Measurements from ENCODE around the gene RNFT2.
"Not testable (repeated sequence)": the region's sequence is repeated elsewhere in the genome, so short reads cannot be mapped to it uniquely, and the experiment has no call there.

The RNFT2 gene

GRCh38 chr12:116735084-116735483 lies 3.0 kb upstream of the RNFT2 start:
- Mint-ChIP-seq H3K4me1 (peaks cover 25% of the 10 kb centered on the region), H3K9me3 (no peaks in the 10 kb centered on the region), H3K4me3 (peak overlapping the region; percentile 76 to 99 (median 78)), H3K36me3 (ENCODE audit: low read depth) (peaks cover 21% of the 10 kb centered on the region), H3K27me3 (ENCODE audit: low read depth) (no peaks in the 10 kb centered on the region), H3K27ac (no peak overlapping the region)
- TF ChIP-seq CTCF (IDR thresholded peaks at IDR 0.05; ENCODE audit: unreplicated experiment in 3 of 3): no peak

GRCh38 chr12:116735951-116736599 lies 2.0 kb upstream of the RNFT2 start:
- no peaks in the 10 kb centered on the region for H3K27me3 Mint-ChIP-seq (ENCODE audit: low read depth)
- peak overlapping the region in 1 of 3 experiments; percentile 26 for H3K27ac Mint-ChIP-seq
- no peaks in the 10 kb centered on the region for H3K9me3 Mint-ChIP-seq
- peaks cover 25% of the 10 kb centered on the region for H3K4me1 Mint-ChIP-seq
- H3K36me3 Mint-ChIP-seq (ENCODE audit: low read depth): peaks cover 21% of the 10 kb centered on the region
- H3K4me3 Mint-ChIP-seq: peak overlapping the region; percentile 95 to 99 (median 96)
- TF ChIP-seq CTCF (IDR thresholded peaks at IDR 0.05; ENCODE audit: unreplicated experiment in 3 of 3): no peak

GRCh38 chr12:116736962-116737773 lies 947 bp upstream of the RNFT2 start:
- peak overlapping the region; percentile 95 to 99 (median 96) for H3K4me3 Mint-ChIP-seq
- no peaks in the 10 kb centered on the region for H3K27me3 Mint-ChIP-seq (ENCODE audit: low read depth)
- H3K36me3 Mint-ChIP-seq (ENCODE audit: low read depth): peaks cover 21% of the 10 kb centered on the region
- H3K9me3 Mint-ChIP-seq: no peaks in the 10 kb centered on the region
- peak overlapping the region in 2 of 3 experiments; percentile 30 to 33 for H3K27ac Mint-ChIP-seq
- peaks cover 25% of the 10 kb centered on the region for H3K4me1 Mint-ChIP-seq
- no peak for TF ChIP-seq CTCF (IDR thresholded peaks at IDR 0.05; ENCODE audit: unreplicated experiment in 3 of 3)

GRCh38 chr12:116739381-116739887 lies 1.3 kb downstream of the RNFT2 start:
- no peak overlapping the region for H3K27ac Mint-ChIP-seq
- no peaks in the 10 kb centered on the region for H3K27me3 Mint-ChIP-seq (ENCODE audit: low read depth)
- no peak for TF ChIP-seq CTCF (IDR thresholded peaks at IDR 0.05; ENCODE audit: unreplicated experiment in 3 of 3)
- no peak overlapping the region for H3K4me3 Mint-ChIP-seq
- peaks cover 8% of the 10 kb centered on the region for H3K36me3 Mint-ChIP-seq (ENCODE audit: low read depth)
- H3K9me3 Mint-ChIP-seq: no peaks in the 10 kb centered on the region
- peaks cover 23% of the 10 kb centered on the region for H3K4me1 Mint-ChIP-seq

GRCh38 chr12:116742787-116743186 lies 4.7 kb downstream of the RNFT2 start:
- not testable (repeated sequence) for H3K27me3 Mint-ChIP-seq (ENCODE audit: low read depth); H3K4me3 Mint-ChIP-seq; H3K27ac Mint-ChIP-seq; H3K4me1 Mint-ChIP-seq; H3K36me3 Mint-ChIP-seq (ENCODE audit: low read depth); H3K9me3 Mint-ChIP-seq

GRCh38 chr12:116744766-116745165 lies 6.7 kb downstream of the RNFT2 start:
- Mint-ChIP-seq H3K4me1 (no peaks in the 10 kb centered on the region), H3K27ac (no peak overlapping the region), H3K36me3 (ENCODE audit: low read depth) (no peaks in the 10 kb centered on the region), H3K27me3 (ENCODE audit: low read depth) (no peaks in the 10 kb centered on the region), H3K4me3 (no peak overlapping the region), H3K9me3 (no peaks in the 10 kb centered on the region)
- no peak for TF ChIP-seq CTCF (IDR thresholded peaks at IDR 0.05; ENCODE audit: unreplicated experiment in 3 of 3)
